HL-60 (cell line): Measurements from ENCODE around the gene TPPP.
"Not testable (repeated sequence)": the region's sequence is repeated elsewhere in the genome, so short reads cannot be mapped to it uniquely, and the experiment has no call there.

ENCODE experiments used
- GABPA ChIP-seq: IDR thresholded peaks from 2 replicates; pipeline ENCODE4 v1.6.1; 2012; ENCODE audit warnings: low read depth
- POLR2AphosphoS5 ChIP-seq: IDR thresholded peaks from 2 replicates; pipeline ENCODE4 v1.6.1; 2012; ENCODE audit warnings: low read depth
- REST ChIP-seq: IDR thresholded peaks from 2 replicates; pipeline ENCODE4 v1.6.1; 2012; ENCODE audit warnings: low read depth; ENCODE audit not compliant: insufficient replicate concordance
- TF ChIP-seq, protein P1 (sequence below): IDR thresholded peaks from one replicate; pipeline ENCODE4 v1.5.1; 2011; ENCODE audit warnings: low read length, control low read depth, inconsistent platforms; ENCODE audit not compliant: insufficient read depth

GRCh38 chr5:719379-719778, 26.2 kb upstream of the TPPP start:
- TF ChIP-seq, protein P1, sequence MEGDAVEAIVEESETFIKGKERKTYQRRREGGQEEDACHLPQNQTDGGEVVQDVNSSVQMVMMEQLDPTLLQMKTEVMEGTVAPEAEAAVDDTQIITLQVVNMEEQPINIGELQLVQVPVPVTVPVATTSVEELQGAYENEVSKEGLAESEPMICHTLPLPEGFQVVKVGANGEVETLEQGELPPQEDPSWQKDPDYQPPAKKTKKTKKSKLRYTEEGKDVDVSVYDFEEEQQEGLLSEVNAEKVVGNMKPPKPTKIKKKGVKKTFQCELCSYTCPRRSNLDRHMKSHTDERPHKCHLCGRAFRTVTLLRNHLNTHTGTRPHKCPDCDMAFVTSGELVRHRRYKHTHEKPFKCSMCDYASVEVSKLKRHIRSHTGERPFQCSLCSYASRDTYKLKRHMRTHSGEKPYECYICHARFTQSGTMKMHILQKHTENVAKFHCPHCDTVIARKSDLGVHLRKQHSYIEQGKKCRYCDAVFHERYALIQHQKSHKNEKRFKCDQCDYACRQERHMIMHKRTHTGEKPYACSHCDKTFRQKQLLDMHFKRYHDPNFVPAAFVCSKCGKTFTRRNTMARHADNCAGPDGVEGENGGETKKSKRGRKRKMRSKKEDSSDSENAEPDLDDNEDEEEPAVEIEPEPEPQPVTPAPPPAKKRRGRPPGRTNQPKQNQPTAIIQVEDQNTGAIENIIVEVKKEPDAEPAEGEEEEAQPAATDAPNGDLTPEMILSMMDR: not testable (repeated sequence)
- TF ChIP-seq POLR2AphosphoS5, REST, GABPA: not testable (repeated sequence)
